Sigmoid colon (tissue), 4 donors: ENCODE results near the gene TMEM14A.
"Not testable (repeated sequence)": the region's sequence is repeated elsewhere in the genome, so short reads cannot be mapped to it uniquely, and the experiment has no call there.

Experiments
- CTCF ChIP-seq, 4 experiments: fragments of 450-650 bp in 3 of 4; fragments of 200-600 bp in 1 of 4; IDR thresholded peaks; one replicate each; pipeline ENCODE4 v1.5.1; 2016 to 2019; ENCODE audit warnings: antibody characterized with exemption in 4 of 4, mild to moderate bottlenecking in 3 of 4, moderate library complexity in 2 of 4
- POLR2A ChIP-seq, 2 donors: fragments of 450-650 bp; IDR thresholded peaks; one replicate each; pipeline ENCODE4 v1.6.1; 2016; ENCODE audit warnings: antibody characterized with exemption in 2 of 2, mild to moderate bottlenecking in 2 of 2, moderate library complexity in 2 of 2
- POLR2AphosphoS5 ChIP-seq, 4 donors: sonication (generic); formaldehyde crosslinking; IDR thresholded peaks; one replicate each; pipeline ENCODE4 v1.6.1; 2017; ENCODE audit warnings: antibody characterized with exemption in 4 of 4

GRCh38 chr6:52704781-52705502 is 34.0 kb downstream of the TMEM14A start:
- TF ChIP-seq POLR2A, CTCF, POLR2AphosphoS5 (IDR thresholded peaks at IDR 0.05): not testable (repeated sequence)
